Nephron (organoid): ENCODE data around the gene C2orf69.

ENCODE experiments used
- H3K27ac Mint-ChIP-seq, 3 experiments: 2 replicates each; pipeline ENCODE4 v1.8.0; 2020; ENCODE audit warnings: mixed read lengths in 3 of 3, mild to moderate bottlenecking in 2 of 3, moderate library complexity in 1 of 3
- H3K27me3 Mint-ChIP-seq: 2 replicates; pipeline ENCODE4 v1.8.0; 2021; ENCODE audit warnings: low read depth, mild to moderate bottlenecking, moderate library complexity, mixed read lengths
- H3K36me3 Mint-ChIP-seq: 2 replicates; pipeline ENCODE4 v1.8.0; 2020; ENCODE audit warnings: low read depth, mixed read lengths
- H3K4me1 Mint-ChIP-seq: 2 replicates; pipeline ENCODE4 v1.8.0; 2020; ENCODE audit warnings: mixed read lengths
- H3K4me3 Mint-ChIP-seq, 3 experiments: 2 replicates each; pipeline ENCODE4 v1.8.0; 2020; ENCODE audit warnings: mild to moderate bottlenecking in 3 of 3, mixed read lengths in 3 of 3, moderate library complexity in 2 of 3
- H3K9me3 Mint-ChIP-seq: 2 replicates; pipeline ENCODE4 v1.8.0; 2020; ENCODE audit warnings: mixed read lengths
- CTCF ChIP-seq, 3 experiments: fragments of 200-600 bp; sonication (generic); IDR thresholded peaks; one replicate each; pipeline ENCODE4 v1.5.0; 2021; ENCODE audit warnings: antibody characterized with exemption in 3 of 3; ENCODE audit not compliant: unreplicated experiment in 3 of 3

Gene C2orf69

GRCh38 chr2:199923924-199924323, 12.8 kb downstream of the C2orf69 start:
- Mint-ChIP-seq H3K36me3 (peaks cover 42% of the 10 kb centered on the region), H3K4me3 (no peak overlapping the region), H3K27ac (no peak overlapping the region), H3K27me3 (no peaks in the 10 kb centered on the region), H3K4me1 (peaks cover 6% of the 10 kb centered on the region), H3K9me3 (no peaks in the 10 kb centered on the region)
- no peak for TF ChIP-seq CTCF (IDR thresholded peaks at IDR 0.05; ENCODE audit: unreplicated experiment in 3 of 3)

GRCh38 chr2:199926806-199927205, 15.7 kb downstream of the C2orf69 start:
- no peak for TF ChIP-seq CTCF (IDR thresholded peaks at IDR 0.05; ENCODE audit: unreplicated experiment in 3 of 3)
- Mint-ChIP-seq H3K27me3 (no peaks in the 10 kb centered on the region), H3K27ac (no peak overlapping the region), H3K4me1 (peaks cover 6% of the 10 kb centered on the region), H3K36me3 (peaks cover 47% of the 10 kb centered on the region), H3K4me3 (no peak overlapping the region), H3K9me3 (no peaks in the 10 kb centered on the region)

GRCh38 chr2:199928226-199928625, 17.1 kb downstream of the C2orf69 start:
- peaks cover 6% of the 10 kb centered on the region for H3K4me1 Mint-ChIP-seq

GRCh38 chr2:199928626-199929025, 17.5 kb downstream of the C2orf69 start:
- Mint-ChIP-seq H3K4me1 (peaks cover 6% of the 10 kb centered on the region), H3K9me3 (no peaks in the 10 kb centered on the region), H3K27ac (no peak overlapping the region), H3K36me3 (peaks cover 48% of the 10 kb centered on the region), H3K4me3 (no peak overlapping the region), H3K27me3 (no peaks in the 10 kb centered on the region)
- no peak for TF ChIP-seq CTCF (IDR thresholded peaks at IDR 0.05; ENCODE audit: unreplicated experiment in 3 of 3)

More at GRCh38 chr2:199928226-199928625, 17.1 kb downstream of the C2orf69 start:
- H3K9me3 Mint-ChIP-seq, result no peaks in the 10 kb centered on the region
- H3K27me3 Mint-ChIP-seq, result no peaks in the 10 kb centered on the region
- H3K27ac Mint-ChIP-seq, result no peak overlapping the region
- H3K4me3 Mint-ChIP-seq, result no peak overlapping the region
- peaks cover 48% of the 10 kb centered on the region for H3K36me3 Mint-ChIP-seq
- TF ChIP-seq CTCF (IDR thresholded peaks at IDR 0.05; ENCODE audit: unreplicated experiment in 3 of 3), result no peak

- no peak for TF ChIP-seq CTCF (IDR thresholded peaks at IDR 0.05; ENCODE audit: unreplicated experiment in 3 of 3)
- peaks cover 6% of the 10 kb centered on the region for H3K4me1 Mint-ChIP-seq
- peaks cover 48% of the 10 kb centered on the region for H3K36me3 Mint-ChIP-seq
- H3K4me3 Mint-ChIP-seq, result no peak overlapping the region
- no peaks in the 10 kb centered on the region for H3K9me3 Mint-ChIP-seq
- H3K27ac Mint-ChIP-seq, result no peak overlapping the region
- no peaks in the 10 kb centered on the region for H3K27me3 Mint-ChIP-seq
Observed at GRCh38 chr2:199929262-199929661, 18.2 kb downstream of the C2orf69 start.

GRCh38 chr2:199932312-199932855, 21.3 kb downstream of the C2orf69 start:
- Mint-ChIP-seq H3K36me3 (peaks cover 49% of the 10 kb centered on the region), H3K9me3 (no peaks in the 10 kb centered on the region), H3K4me1 (no peaks in the 10 kb centered on the region), H3K27me3 (no peaks in the 10 kb centered on the region), H3K27ac (no peak overlapping the region), H3K4me3 (no peak overlapping the region)
- no peak for TF ChIP-seq CTCF (IDR thresholded peaks at IDR 0.05; ENCODE audit: unreplicated experiment in 3 of 3)
